CD14-positive monocyte (primary cell): ENCODE measurements around the gene CLEC4G. TPM values are rescaled to one million over a fixed set of nuclear protein-coding genes. Genes with fewer than 3 reads are reported as not detected.

Experiments
- DNase-seq, 3 donors: peaks; one replicate each; pipeline ENCODE4 v3.0.0-alpha.2; 2011 to 2022
- H2AFZ ChIP-seq: 2 replicates; pipeline ENCODE4 v1.6.0; 2012; ENCODE audit warnings: mild to moderate bottlenecking, low read depth, low read length, inconsistent platforms; ENCODE audit not compliant: insufficient read depth, poor library complexity, severe bottlenecking
- H3K27ac ChIP-seq, 2 donors: 1 replicate in 1 of 2; 2 replicates in 1 of 2; pipeline ENCODE4 v1.5.1; 2012 to 2013; ENCODE audit warnings: low read length in 2 of 2, control low read depth in 1 of 2, inconsistent platforms in 1 of 2, low read depth in 1 of 2, mild to moderate bottlenecking in 1 of 2
- H3K27me3 ChIP-seq, 2 donors: one replicate each; pipeline versions ENCODE4 v1.6.0 to v1.6.1; 2011 to 2013; ENCODE audit warnings: low read length in 2 of 2; ENCODE audit not compliant: control insufficient read depth in 2 of 2, insufficient read depth in 2 of 2
- H3K36me3 ChIP-seq, 2 donors: replicated peaks in 1 of 2; 1 replicate in 1 of 2; 2 replicates in 1 of 2; pipeline versions ENCODE4 v1.5.1 to v1.6.1; 2012 to 2013; ENCODE audit warnings: low read length in 2 of 2, control low read depth in 1 of 2, inconsistent platforms in 1 of 2, mild to moderate bottlenecking in 1 of 2; ENCODE audit not compliant: insufficient read depth in 2 of 2, control insufficient read depth in 1 of 2
- H3K4me1 ChIP-seq, 2 donors: 1 replicate in 1 of 2; 2 replicates in 1 of 2; pipeline versions ENCODE4 v1.5.1 to v1.6.1; 2012 to 2013; ENCODE audit warnings: low read length in 2 of 2, control low read depth in 1 of 2, inconsistent platforms in 1 of 2, mild to moderate bottlenecking in 1 of 2, moderate library complexity in 1 of 2; ENCODE audit not compliant: insufficient read depth in 2 of 2, control insufficient read depth in 1 of 2
- H3K4me2 ChIP-seq: replicated peaks from 2 replicates; pipeline ENCODE3; 2012; ENCODE audit warnings: low read length, moderate library complexity, mild to moderate bottlenecking; ENCODE audit not compliant: poor library complexity, severe bottlenecking; ENCODE audit errors: extremely low read depth
- H3K4me3 ChIP-seq, 3 experiments: fragments of 200-600 bp in 1 of 3; sonication (generic) in 1 of 3; replicated peaks in 1 of 3; 1 replicate in 2 of 3; 2 replicates in 1 of 3; pipeline ENCODE4 v1.5.1; 2011 to 2013; ENCODE audit warnings: low read length in 3 of 3, mild to moderate bottlenecking in 3 of 3, control low read depth in 2 of 3, low read depth in 2 of 3, inconsistent platforms in 1 of 3, moderate library complexity in 1 of 3
- H3K79me2 ChIP-seq: 2 replicates; pipeline ENCODE4 v1.6.0; 2012; ENCODE audit warnings: mild to moderate bottlenecking, control low read depth, inconsistent platforms, low read length, moderate library complexity; ENCODE audit not compliant: insufficient read depth
- H3K9ac ChIP-seq: 2 replicates; pipeline ENCODE4 v1.6.0; 2017; ENCODE audit warnings: low read length, mild to moderate bottlenecking; ENCODE audit not compliant: insufficient read depth, poor library complexity, severe bottlenecking
- H3K9me3 ChIP-seq, 2 donors: replicated peaks in 1 of 2; 1 replicate in 1 of 2; 2 replicates in 1 of 2; pipeline versions ENCODE4 v1.5.1 to v1.6.1; 2012 to 2013; ENCODE audit warnings: low read length in 2 of 2, control low read depth in 1 of 2; ENCODE audit not compliant: control insufficient read depth in 1 of 2, insufficient read depth in 1 of 2
- H4K20me1 ChIP-seq: 2 replicates; pipeline ENCODE4 v1.6.0; 2012; ENCODE audit warnings: mild to moderate bottlenecking, low read length, control low read depth, moderate library complexity; ENCODE audit not compliant: insufficient read depth
- H3K27ac Mint-ChIP-seq, 7 donors: one replicate each; pipeline ENCODE4 v1.8.0; 2020; ENCODE audit warnings: mild to moderate bottlenecking in 7 of 7, mixed read lengths in 7 of 7, moderate library complexity in 6 of 7, inconsistent platforms in 2 of 7
- H3K27me3 Mint-ChIP-seq, 3 donors: one replicate each; pipeline ENCODE4 v1.8.0; 2021 to 2022; ENCODE audit warnings: low read depth in 3 of 3, mild to moderate bottlenecking in 3 of 3, mixed read lengths in 3 of 3, moderate library complexity in 3 of 3, inconsistent platforms in 1 of 3
- H3K36me3 Mint-ChIP-seq, 2 donors: one replicate each; pipeline ENCODE4 v1.8.0; 2020; ENCODE audit warnings: mixed read lengths in 2 of 2, inconsistent platforms in 1 of 2, mild to moderate bottlenecking in 1 of 2
- H3K4me1 Mint-ChIP-seq: one replicate; pipeline ENCODE4 v1.8.0; 2020; ENCODE audit warnings: mild to moderate bottlenecking, mixed read lengths
- H3K4me3 Mint-ChIP-seq, 2 donors: one replicate each; pipeline ENCODE4 v1.8.0; 2020; ENCODE audit warnings: mild to moderate bottlenecking in 2 of 2, mixed read lengths in 2 of 2, moderate library complexity in 1 of 2
- H3K9me3 Mint-ChIP-seq, 7 donors: one replicate each; pipeline ENCODE4 v1.8.0; 2020 to 2022; ENCODE audit warnings: mixed read lengths in 7 of 7, mild to moderate bottlenecking in 6 of 7, moderate library complexity in 6 of 7, inconsistent platforms in 2 of 7
- CTCF ChIP-seq: fragments of 200-600 bp; IDR thresholded peaks from one replicate; pipeline ENCODE4 v1.8.0; 2022; ENCODE audit warnings: antibody characterized with exemption, mild to moderate bottlenecking
- WGBS: methylation state at CpG from one replicate; pipeline ENCODE4 v1.1.5; 2013; ENCODE audit warnings: missing lambda C conversion rate; ENCODE audit not compliant: insufficient coverage; 5-methylcytosine and 5-hydroxymethylcytosine counted together
- intact Hi-C, 2 donors: fragments of 100-400 bp; cut with micrococcal nuclease; formaldehyde crosslinking; loops; one replicate each; pipeline versions ENCODE4 v1.15.0 to v1.15.1; 2023
- polyA plus RNA-seq, 3 donors: library from polyadenylated mRNA; depleted of rRNA in 1 of 3; unstranded in 2 of 3; stranded (reverse) in 1 of 3; fragments of 300-500 nt in 2 of 3; fragments of >200 nt in 1 of 3; fragmentation: Illumina TruSeq in 2 of 3; gene quantifications; 1 replicate in 2 of 3; 2 replicates in 1 of 3; pipeline ENCODE4 v1.2.3, GENCODE V29; 2012 to 2021

The CLEC4G gene
- polyA plus RNA-seq, 3 donors, result 4.7 to 7.9 (median 7.1) TPM

GRCh38 chr19:7698583-7698982 lies 33.3 kb downstream of the CLEC4G start:
- Histone ChIP-seq H3K9me3 (no peaks in the 10 kb centered on the region), H3K9ac (no peak overlapping the region), H4K20me1 (no peaks in the 10 kb centered on the region), H3K36me3 (no peaks in the 10 kb centered on the region), H3K79me2 (no peaks in the 10 kb centered on the region), H3K4me1 (peaks cover 49 to 56% of the 10 kb centered on the region in 2 donors), H2AFZ (no peak overlapping the region), H3K4me2 (no peak overlapping the region), H3K27me3 (no peaks in the 10 kb centered on the region), H3K4me3 (no peak overlapping the region), H3K27ac (no peak overlapping the region)
- H3K27me3 Mint-ChIP-seq, result peaks cover 2 to 10% (median 4%) of the 10 kb centered on the region in 3 donors
- peak overlapping the region in 3 of 7 donors; percentile 33 to 89 (median 77) for H3K27ac Mint-ChIP-seq
- H3K4me3 Mint-ChIP-seq, result peak overlapping the region in 1 of 2 donors; percentile 63
- peaks cover 54% of the 10 kb centered on the region for H3K4me1 Mint-ChIP-seq
- intact Hi-C loops, result loop anchor here (5.0 kb wide), 2 partner anchors 39 to 44 kb away; no protein-coding TSS in a partner anchor
- peak in 1 of 3 donors; percentile 6 for DNase-seq
- peaks cover 0 to 2% of the 10 kb centered on the region in 2 donors for H3K36me3 Mint-ChIP-seq
- H3K9me3 Mint-ChIP-seq, result no peaks in the 10 kb centered on the region
- TF ChIP-seq CTCF, result no peak
- 54% methylated on average over 11 of the region's 11 CpGs for WGBS

DNA sequence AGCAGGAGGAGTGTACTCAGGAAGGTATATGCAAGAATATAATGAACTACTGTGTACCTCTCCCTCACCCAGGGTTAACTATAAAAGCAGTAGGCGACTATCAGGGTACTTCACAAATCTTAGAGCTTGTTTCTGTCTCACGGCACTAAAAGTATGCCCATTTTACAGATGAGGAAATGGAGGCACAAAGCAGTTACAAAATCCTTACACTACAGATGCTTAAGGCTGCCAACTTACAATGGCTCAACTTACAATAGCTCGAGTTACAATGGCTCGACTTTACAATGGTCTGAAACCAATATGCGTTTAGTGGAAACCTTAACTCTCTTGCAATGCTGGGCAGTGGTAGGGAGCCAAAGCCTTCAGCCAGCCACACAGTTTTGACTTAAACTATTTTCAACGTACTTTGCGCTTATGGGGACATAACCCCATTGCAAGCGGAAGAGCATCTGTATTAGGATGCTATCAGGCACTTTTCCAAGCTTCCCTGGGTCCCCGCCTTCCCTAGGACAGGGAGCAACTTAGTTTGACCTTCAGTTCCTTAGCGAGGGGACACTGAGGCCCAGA lies 34.1 kb downstream of the CLEC4G start:
- no peak overlapping the region for H2AFZ ChIP-seq
- H3K9me3 Mint-ChIP-seq, result no peaks in the 10 kb centered on the region
- H3K27ac Mint-ChIP-seq, result no peak overlapping the region
- H4K20me1 ChIP-seq, result no peaks in the 10 kb centered on the region
- no peaks in the 10 kb centered on the region for H3K9me3 ChIP-seq
- H3K4me1 ChIP-seq, result peaks cover 41 to 48% of the 10 kb centered on the region in 2 donors
- no peaks in the 10 kb centered on the region for H3K79me2 ChIP-seq
- no peak overlapping the region for H3K4me3 ChIP-seq
- TF ChIP-seq CTCF, result no peak
- H3K27me3 Mint-ChIP-seq, result peaks cover 2 to 10% (median 4%) of the 10 kb centered on the region in 3 donors
- H3K36me3 ChIP-seq, result no peaks in the 10 kb centered on the region
- intact Hi-C loops, result loop anchor here (5.0 kb wide), 2 partner anchors 39 to 44 kb away; no protein-coding TSS in a partner anchor
- H3K9ac ChIP-seq, result no peak overlapping the region
- H3K4me3 Mint-ChIP-seq, result no peak overlapping the region
- no peak overlapping the region for H3K4me2 ChIP-seq
- H3K27me3 ChIP-seq, result no peaks in the 10 kb centered on the region
- no peak for DNase-seq
- peaks cover 0 to 2% of the 10 kb centered on the region in 2 donors for H3K36me3 Mint-ChIP-seq
- 99% methylated on average over 7 of the region's 10 CpGs for WGBS
- H3K27ac ChIP-seq, result no peak overlapping the region
- peaks cover 48% of the 10 kb centered on the region for H3K4me1 Mint-ChIP-seq
